ENCODE results near the gene TMEM89. TPM values are rescaled to one million over a fixed set of nuclear protein-coding genes. Genes with fewer than 3 reads are reported as not detected.

TMEM89 gene
- total and polyA plus RNA-seq, 12 donors, result not detected

DNA sequence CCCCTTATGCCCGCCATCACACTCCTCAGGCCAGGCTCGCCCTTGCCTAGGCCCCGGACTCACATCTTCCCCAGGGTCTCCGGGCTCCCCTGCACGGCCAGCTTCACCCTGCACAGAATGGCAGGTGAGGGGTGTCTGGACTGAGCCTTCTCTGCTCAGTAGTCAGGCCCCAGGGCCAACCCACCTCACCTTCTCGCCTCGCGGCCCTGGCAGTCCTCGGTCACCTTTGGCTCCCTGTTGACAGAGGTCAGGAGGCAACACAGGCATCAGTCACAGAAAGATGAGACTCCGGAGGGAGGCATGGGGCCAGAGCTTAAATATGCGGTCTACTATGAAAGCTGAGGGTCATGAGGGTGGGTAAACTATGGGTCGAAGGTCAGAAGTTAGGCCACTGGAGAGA is 49.6 kb downstream of the TMEM89 start:
- TF ChIP-seq, protein P1, sequence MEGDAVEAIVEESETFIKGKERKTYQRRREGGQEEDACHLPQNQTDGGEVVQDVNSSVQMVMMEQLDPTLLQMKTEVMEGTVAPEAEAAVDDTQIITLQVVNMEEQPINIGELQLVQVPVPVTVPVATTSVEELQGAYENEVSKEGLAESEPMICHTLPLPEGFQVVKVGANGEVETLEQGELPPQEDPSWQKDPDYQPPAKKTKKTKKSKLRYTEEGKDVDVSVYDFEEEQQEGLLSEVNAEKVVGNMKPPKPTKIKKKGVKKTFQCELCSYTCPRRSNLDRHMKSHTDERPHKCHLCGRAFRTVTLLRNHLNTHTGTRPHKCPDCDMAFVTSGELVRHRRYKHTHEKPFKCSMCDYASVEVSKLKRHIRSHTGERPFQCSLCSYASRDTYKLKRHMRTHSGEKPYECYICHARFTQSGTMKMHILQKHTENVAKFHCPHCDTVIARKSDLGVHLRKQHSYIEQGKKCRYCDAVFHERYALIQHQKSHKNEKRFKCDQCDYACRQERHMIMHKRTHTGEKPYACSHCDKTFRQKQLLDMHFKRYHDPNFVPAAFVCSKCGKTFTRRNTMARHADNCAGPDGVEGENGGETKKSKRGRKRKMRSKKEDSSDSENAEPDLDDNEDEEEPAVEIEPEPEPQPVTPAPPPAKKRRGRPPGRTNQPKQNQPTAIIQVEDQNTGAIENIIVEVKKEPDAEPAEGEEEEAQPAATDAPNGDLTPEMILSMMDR (IDR thresholded peaks at IDR 0.05), result no peak
- H3K4me1 ChIP-seq, result no peaks in the 10 kb centered on the region
- ATAC-seq (no peak), DNase-seq (no peak)
- peaks cover 0 to 15% (median 0%) of the 10 kb centered on the region in 9 donors for H3K36me3 ChIP-seq
- no peaks in the 10 kb centered on the region for H3K9me3 ChIP-seq
- 88 to 92% methylated on average over 12 of the region's 12 CpGs for WGBS, 2 donors
- no peaks in the 10 kb centered on the region for H3K27me3 ChIP-seq
- no peak overlapping the region for H3K27ac ChIP-seq
- intact Hi-C loops (cut with DNase I), result no loop called here
- no peak overlapping the region for H3K4me3 ChIP-seq

Small RNA genes within 50 kb of the gene (microRNA-seq; reads per million reads assigned to microRNA genes)
- gene MIR4793, result 0 reads per million in 2 donors
- 0 reads per million in 2 donors for gene MIR711

Other genes starting within 250 kb of the TMEM89 start
- gene FBXW12, start 249.6 kb downstream of the TMEM89 start, total RNA-seq, result under 1 TPM in 1 of 10 donors, not detected in 9; 0.28 TPM
- under 1 TPM in 1 of 2 donors, not detected in 1; 0.29 TPM for gene FBXW12, start 249.6 kb downstream of the TMEM89 start, polyA plus RNA-seq
- gene PLXNB1, start 191.7 kb downstream of the TMEM89 start, total RNA-seq, result 10 to 100 TPM; 27.7 to 67.3 (median 32.4) TPM
- 100 to 1,000 TPM in 1 of 2 donors, 10 to 100 TPM in 1; 30.1 to 135 TPM for gene PLXNB1, start 191.7 kb downstream of the TMEM89 start, polyA plus RNA-seq
- gene CCDC51, start 181.7 kb downstream of the TMEM89 start, total RNA-seq, result 10 to 100 TPM in 8 of 10 donors, 1 to 10 TPM in 2; 9.5 to 14.3 (median 12.2) TPM
- 10 to 100 TPM in 1 of 2 donors, 1 to 10 TPM in 1; 4.7 to 11.0 TPM for gene CCDC51, start 181.7 kb downstream of the TMEM89 start, polyA plus RNA-seq
- gene TMA7, start 181.5 kb downstream of the TMEM89 start, total RNA-seq, result 100 to 1,000 TPM; 140 to 227 (median 193) TPM
- 1,000 to 10,000 TPM in 1 of 2 donors, 100 to 1,000 TPM in 1; 365 to 1,063 TPM for gene TMA7, start 181.5 kb downstream of the TMEM89 start, polyA plus RNA-seq
- 1 to 10 TPM; 2.2 to 5.4 (median 3.8) TPM for gene ATRIP, start 175.0 kb downstream of the TMEM89 start, total RNA-seq
- gene ATRIP, start 175.0 kb downstream of the TMEM89 start, polyA plus RNA-seq, result 1 to 10 TPM; 4.5 to 5.1 TPM
- gene SHISA5, start 117.6 kb downstream of the TMEM89 start, total RNA-seq, result 10 to 100 TPM; 36.8 to 95.3 (median 52.9) TPM
- 10 to 100 TPM; 34.6 to 68.7 TPM for gene SHISA5, start 117.6 kb downstream of the TMEM89 start, polyA plus RNA-seq
- gene PFKFB4, start 65.0 kb downstream of the TMEM89 start, total RNA-seq, result 1 to 10 TPM in 6 of 10 donors, under 1 TPM in 4; 0.40 to 7.7 (median 1.5) TPM
- 1 to 10 TPM in 1 of 2 donors, under 1 TPM in 1; 0.74 to 1.0 TPM for gene PFKFB4, start 65.0 kb downstream of the TMEM89 start, polyA plus RNA-seq
- under 1 TPM in 4 of 10 donors, not detected in 6; 0.19 to 0.77 (median 0.28) TPM for gene UCN2, start 58.0 kb downstream of the TMEM89 start, total RNA-seq
- under 1 TPM; 0.06 to 0.22 TPM for gene UCN2, start 58.0 kb downstream of the TMEM89 start, polyA plus RNA-seq
- gene COL7A1, start 26.4 kb downstream of the TMEM89 start, total RNA-seq, result 10 to 100 TPM in 8 of 10 donors, 1 to 10 TPM in 2; 6.1 to 24.0 (median 12.6) TPM
- gene COL7A1, start 26.4 kb downstream of the TMEM89 start, polyA plus RNA-seq, result 10 to 100 TPM in 1 of 2 donors, 1 to 10 TPM in 1; 7.7 to 63.5 TPM
- gene UQCRC1, start 12.1 kb downstream of the TMEM89 start, total RNA-seq, result 1,000 to 10,000 TPM in 9 of 10 donors, 100 to 1,000 TPM in 1; 723 to 1,173 (median 1,035) TPM
- 1,000 to 10,000 TPM in 1 of 2 donors, 100 to 1,000 TPM in 1; 859 to 1,330 TPM for gene UQCRC1, start 12.1 kb downstream of the TMEM89 start, polyA plus RNA-seq
- gene SLC26A6, start 13.7 kb upstream of the TMEM89 start, total RNA-seq, result 10 to 100 TPM in 6 of 10 donors, 1 to 10 TPM in 4; 5.2 to 17.7 (median 10.2) TPM
- gene SLC26A6, start 13.7 kb upstream of the TMEM89 start, polyA plus RNA-seq, result 10 to 100 TPM; 11.3 to 25.4 TPM
- under 1 TPM; 0.10 to 0.44 (median 0.17) TPM for gene CELSR3, start 41.1 kb upstream of the TMEM89 start, total RNA-seq
- under 1 TPM; 0.10 to 0.44 TPM for gene CELSR3, start 41.1 kb upstream of the TMEM89 start, polyA plus RNA-seq
- 10 to 100 TPM in 9 of 10 donors, 1 to 10 TPM in 1; 9.4 to 21.1 (median 15.1) TPM for gene NCKIPSD, start 64.1 kb upstream of the TMEM89 start, total RNA-seq
- 10 to 100 TPM; 13.0 to 14.3 TPM for gene NCKIPSD, start 64.1 kb upstream of the TMEM89 start, polyA plus RNA-seq
- gene IP6K2, start 95.5 kb upstream of the TMEM89 start, total RNA-seq, result 10 to 100 TPM; 16.7 to 28.9 (median 19.5) TPM
- 10 to 100 TPM; 40.4 to 81.7 TPM for gene IP6K2, start 95.5 kb upstream of the TMEM89 start, polyA plus RNA-seq
- 10 to 100 TPM; 42.8 to 55.7 (median 44.8) TPM for gene PRKAR2A, start 226.1 kb upstream of the TMEM89 start, total RNA-seq
- gene PRKAR2A, start 226.1 kb upstream of the TMEM89 start, polyA plus RNA-seq, result 10 to 100 TPM; 11.3 to 13.3 TPM

All from heart right ventricle (tissue), 16 donors.